ENCODE data around the gene PATL2. TPM values are rescaled to one million over a fixed set of nuclear protein-coding genes. Genes with fewer than 3 reads are reported as not detected.

Gene PATL2
- total RNA-seq, 2 donors from 2014 or later: 0.26 TPM; not detected in 1

- peaks cover 34% of the 10 kb centered on the region for H3K36me3 Mint-ChIP-seq (ENCODE audit: low read depth)
- Histone ChIP-seq H3K36me3 (ENCODE audit: control insufficient read depth, insufficient read depth, low read length) (peaks cover 55% of the 10 kb centered on the region), H3K27me3 (ENCODE audit: control insufficient read depth, insufficient read depth, low read length, poor library complexity, severe bottlenecking) (no peaks in the 10 kb centered on the region), H3K4me1 (ENCODE audit: control insufficient read depth, insufficient read depth, low read length) (no peaks in the 10 kb centered on the region), H3K4me3 (ENCODE audit: low read length) (no peak overlapping the region), H3K27ac (ENCODE audit: low read depth, low read length) (no peak overlapping the region), H3K9me3 (ENCODE audit: control insufficient read depth, low read length) (no peaks in the 10 kb centered on the region), H3K9ac (ENCODE audit: extremely low read depth, low read length, poor library complexity, severe bottlenecking) (no peak overlapping the region)
- H3K27me3 Mint-ChIP-seq (ENCODE audit: insufficient read depth): no peaks in the 10 kb centered on the region
- H3K4me1 Mint-ChIP-seq: peaks cover 5% of the 10 kb centered on the region
- no peak overlapping the region for H3K27ac Mint-ChIP-seq
- TF ChIP-seq, protein P1, sequence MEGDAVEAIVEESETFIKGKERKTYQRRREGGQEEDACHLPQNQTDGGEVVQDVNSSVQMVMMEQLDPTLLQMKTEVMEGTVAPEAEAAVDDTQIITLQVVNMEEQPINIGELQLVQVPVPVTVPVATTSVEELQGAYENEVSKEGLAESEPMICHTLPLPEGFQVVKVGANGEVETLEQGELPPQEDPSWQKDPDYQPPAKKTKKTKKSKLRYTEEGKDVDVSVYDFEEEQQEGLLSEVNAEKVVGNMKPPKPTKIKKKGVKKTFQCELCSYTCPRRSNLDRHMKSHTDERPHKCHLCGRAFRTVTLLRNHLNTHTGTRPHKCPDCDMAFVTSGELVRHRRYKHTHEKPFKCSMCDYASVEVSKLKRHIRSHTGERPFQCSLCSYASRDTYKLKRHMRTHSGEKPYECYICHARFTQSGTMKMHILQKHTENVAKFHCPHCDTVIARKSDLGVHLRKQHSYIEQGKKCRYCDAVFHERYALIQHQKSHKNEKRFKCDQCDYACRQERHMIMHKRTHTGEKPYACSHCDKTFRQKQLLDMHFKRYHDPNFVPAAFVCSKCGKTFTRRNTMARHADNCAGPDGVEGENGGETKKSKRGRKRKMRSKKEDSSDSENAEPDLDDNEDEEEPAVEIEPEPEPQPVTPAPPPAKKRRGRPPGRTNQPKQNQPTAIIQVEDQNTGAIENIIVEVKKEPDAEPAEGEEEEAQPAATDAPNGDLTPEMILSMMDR (conservative IDR thresholded peaks at IDR 0.05): no peak
- H3K4me3 Mint-ChIP-seq: no peak overlapping the region
- no peaks in the 10 kb centered on the region for H3K9me3 Mint-ChIP-seq
- WGBS, 2 experiments (ENCODE audit: insufficient coverage in 1 of 2, insufficient read length in 1 of 2): 98 to 100% methylated on average over 3 of the region's 3 CpGs
- DNase-seq: no peak
These were observed 52.1 kb downstream of the PATL2 start for GRCh38 chr15:44659056-44659455.

DNA sequence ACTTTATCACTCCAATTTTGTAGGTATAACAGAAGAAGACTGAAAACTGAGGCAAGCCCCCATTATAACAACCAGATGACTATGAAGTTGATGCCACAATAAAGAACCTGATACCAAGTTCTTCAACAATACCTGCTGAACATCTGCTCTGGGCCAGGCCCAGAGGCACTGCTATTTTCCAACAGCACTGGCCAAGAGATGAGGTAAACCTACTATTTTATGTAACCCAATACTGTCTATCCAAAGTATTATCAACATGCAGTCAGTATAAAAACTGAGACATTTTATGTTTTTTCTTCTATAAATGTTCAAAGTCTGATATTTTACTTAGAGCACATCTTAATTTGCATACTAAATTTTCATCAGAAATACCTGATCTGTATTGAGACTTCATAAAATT lies 53.7 kb downstream of the PATL2 start:
- H3K27ac ChIP-seq (ENCODE audit: low read depth, low read length): no peak overlapping the region
- Mint-ChIP-seq H3K4me3 (no peak overlapping the region), H3K36me3 (ENCODE audit: low read depth) (peaks cover 43% of the 10 kb centered on the region), H3K9me3 (no peaks in the 10 kb centered on the region), H3K4me1 (no peaks in the 10 kb centered on the region), H3K27ac (no peak overlapping the region), H3K27me3 (ENCODE audit: insufficient read depth) (no peaks in the 10 kb centered on the region)
- TF ChIP-seq, protein P1 (conservative IDR thresholded peaks at IDR 0.05): no peak
- H3K9me3 ChIP-seq (ENCODE audit: control insufficient read depth, low read length): no peaks in the 10 kb centered on the region
- no peak for DNase-seq
- no peak overlapping the region for H3K4me3 ChIP-seq (ENCODE audit: low read length)
- no peaks in the 10 kb centered on the region for H3K4me1 ChIP-seq (ENCODE audit: control insufficient read depth, insufficient read depth, low read length)
- peaks cover 64% of the 10 kb centered on the region for H3K36me3 ChIP-seq (ENCODE audit: control insufficient read depth, insufficient read depth, low read length)
- no peak overlapping the region for H3K9ac ChIP-seq (ENCODE audit: extremely low read depth, low read length, poor library complexity, severe bottlenecking)
- H3K27me3 ChIP-seq (ENCODE audit: control insufficient read depth, insufficient read depth, low read length, poor library complexity, severe bottlenecking): no peaks in the 10 kb centered on the region

DNA sequence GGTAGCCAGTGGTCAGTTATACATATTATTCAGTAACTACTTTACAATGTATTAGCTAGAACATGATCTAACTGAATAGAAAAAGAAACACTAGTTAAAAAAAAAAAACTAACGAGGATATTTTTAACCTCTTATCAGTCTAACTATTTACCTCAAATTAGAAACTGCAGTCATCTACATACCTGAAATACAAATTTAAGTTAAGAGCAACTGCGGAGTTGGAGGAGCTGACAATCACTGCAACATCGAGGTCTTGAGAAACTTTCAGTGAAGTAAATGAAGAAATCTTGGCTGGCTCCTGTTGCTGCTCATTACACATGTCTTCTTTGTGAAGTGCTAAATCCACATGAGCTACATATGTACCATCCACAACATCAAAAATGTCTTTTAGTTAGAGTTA lies 54.2 kb downstream of the PATL2 start:
- no peaks in the 10 kb centered on the region for H3K9me3 Mint-ChIP-seq
- no peak overlapping the region for H3K9ac ChIP-seq (ENCODE audit: extremely low read depth, low read length, poor library complexity, severe bottlenecking)
- no peak overlapping the region for H3K27ac ChIP-seq (ENCODE audit: low read depth, low read length)
- TF ChIP-seq, protein P1 (conservative IDR thresholded peaks at IDR 0.05): no peak
- 83 to 93% methylated on average over 1 to 3 of the region's 3 CpGs for WGBS, 2 experiments (ENCODE audit: insufficient coverage in 1 of 2, insufficient read length in 1 of 2)
- no peaks in the 10 kb centered on the region for H3K27me3 Mint-ChIP-seq (ENCODE audit: insufficient read depth)
- no peaks in the 10 kb centered on the region for H3K4me1 Mint-ChIP-seq
- no peaks in the 10 kb centered on the region for H3K9me3 ChIP-seq (ENCODE audit: control insufficient read depth, low read length)
- H3K27ac Mint-ChIP-seq: no peak overlapping the region
- peaks cover 69% of the 10 kb centered on the region for H3K36me3 ChIP-seq (ENCODE audit: control insufficient read depth, insufficient read depth, low read length)
- H3K4me1 ChIP-seq (ENCODE audit: control insufficient read depth, insufficient read depth, low read length): no peaks in the 10 kb centered on the region
- H3K4me3 Mint-ChIP-seq: no peak overlapping the region
- H3K27me3 ChIP-seq (ENCODE audit: control insufficient read depth, insufficient read depth, low read length, poor library complexity, severe bottlenecking): no peaks in the 10 kb centered on the region
- no peak for DNase-seq
- H3K36me3 Mint-ChIP-seq (ENCODE audit: low read depth): peaks cover 48% of the 10 kb centered on the region
- H3K4me3 ChIP-seq (ENCODE audit: low read length): no peak overlapping the region
